DMS53 treated with DMSO at 0.1 percent for 48 hours (cell line): ENCODE data around the gene FRMD4B.

Experiments
- DNase-seq: peaks from one replicate; lab custom pipeline; 2025; ENCODE audit not compliant: unreplicated experiment; lab: John Stamatoyannopoulos, UW

FRMD4B gene

GRCh38 chr3:69210068-69210730 lies 175.7 kb downstream of the FRMD4B start:
- no peak for DNase-seq

- no peak for DNase-seq
These were observed 176.5 kb downstream of the FRMD4B start for GRCh38 chr3:69209413-69209812.

DNA sequence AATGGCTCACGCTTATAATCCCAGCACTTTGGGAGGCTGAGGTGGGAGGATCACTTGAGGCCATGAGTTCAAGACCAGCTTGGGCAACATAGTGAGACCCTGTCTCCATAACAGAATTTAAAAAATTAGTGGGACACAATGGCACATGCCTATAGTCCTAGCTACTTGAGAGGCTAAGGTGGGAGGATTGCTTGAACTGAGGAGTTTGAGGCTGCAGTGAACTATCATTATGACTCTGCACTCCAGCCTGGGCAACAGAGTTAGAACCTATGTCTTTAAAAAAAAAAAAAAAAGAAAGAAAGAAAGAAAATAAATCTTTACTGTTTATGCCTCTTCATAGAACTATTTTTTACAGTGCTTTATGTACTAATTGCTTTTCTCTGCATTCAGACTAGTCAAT lies 178.9 kb downstream of the FRMD4B start:
- no peak for DNase-seq

- no peak for DNase-seq
These were observed 180.5 kb downstream of the FRMD4B start for GRCh38 chr3:69205385-69205784.

GRCh38 chr3:69204315-69204957 lies 181.5 kb downstream of the FRMD4B start:
- DNase-seq: peak; percentile 17

- no peak for DNase-seq
These were observed 182.1 kb downstream of the FRMD4B start for GRCh38 chr3:69203631-69204314.

DNA sequence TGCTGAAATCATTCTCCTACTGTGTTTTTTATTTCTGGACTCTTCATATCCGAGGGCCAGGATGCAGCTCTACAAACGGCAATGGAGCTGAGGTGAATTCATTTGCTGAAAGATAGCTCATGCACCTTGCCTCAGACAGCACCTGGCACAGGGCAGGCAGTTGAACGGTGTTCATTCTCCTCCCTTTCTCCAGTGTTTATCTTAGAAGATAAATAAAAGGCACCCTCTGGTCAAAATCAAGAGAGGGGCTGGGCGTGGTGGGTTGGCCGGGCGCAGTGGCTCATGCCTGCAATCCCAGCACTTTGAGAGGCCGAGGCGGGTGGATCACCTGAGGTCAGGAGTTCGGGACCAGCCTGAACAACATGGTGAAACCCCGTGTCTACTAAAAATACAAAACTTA lies 184.2 kb downstream of the FRMD4B start:
- DNase-seq: no peak

DNA sequence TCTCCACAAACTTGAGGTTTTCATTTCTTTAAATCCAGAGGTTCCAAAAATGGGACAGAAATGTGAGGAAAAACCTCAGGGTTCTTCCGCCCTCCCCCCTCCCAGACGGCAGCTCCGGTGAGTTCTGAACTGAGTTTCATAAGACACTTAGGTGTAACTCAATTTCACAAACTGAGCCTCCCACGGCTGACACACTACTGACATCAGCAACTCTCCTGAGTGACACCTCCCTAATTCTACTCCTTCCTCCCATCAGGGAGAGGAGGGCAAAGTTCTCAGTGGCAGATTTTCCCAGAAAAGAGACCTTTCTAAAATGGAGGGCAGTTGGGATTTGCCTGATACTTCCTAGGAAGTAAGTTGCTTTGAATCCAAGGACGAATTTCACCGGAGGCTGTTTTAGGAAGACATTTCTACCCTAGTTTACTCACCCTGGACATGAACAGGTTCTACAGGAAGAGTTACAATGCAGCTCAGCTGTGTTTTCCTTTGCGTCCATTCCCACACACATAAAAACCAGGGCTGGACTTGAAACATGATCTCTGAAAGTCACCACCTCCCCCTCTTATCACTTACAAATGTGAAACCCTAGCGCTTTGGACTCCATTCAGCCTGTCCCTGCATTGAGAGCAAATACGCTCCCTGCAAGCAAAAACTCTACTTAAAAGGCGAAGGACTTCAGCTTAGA lies 185.4 kb downstream of the FRMD4B start:
- DNase-seq: peak; percentile 58

DNA sequence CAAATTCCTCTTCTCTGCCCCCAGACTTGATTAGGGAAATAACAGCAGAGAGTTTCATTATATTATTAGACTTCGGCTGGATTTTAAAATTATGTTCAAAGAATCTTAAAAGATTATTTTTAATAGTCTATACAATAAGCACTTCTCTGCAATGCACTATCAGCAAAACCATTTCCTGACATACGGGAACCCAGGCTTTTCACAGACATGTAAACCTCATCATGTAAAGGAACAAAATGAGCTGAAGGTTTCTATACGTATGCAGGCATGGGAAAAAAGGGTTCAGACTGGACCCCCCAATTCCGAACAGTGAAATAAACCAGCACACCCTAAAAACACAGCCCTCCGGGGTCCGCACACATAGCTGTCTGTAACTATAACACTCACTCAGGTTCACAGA lies 185.9 kb downstream of the FRMD4B start:
- no peak for DNase-seq

GRCh38 chr3:69197922-69198530 lies 187.9 kb downstream of the FRMD4B start:
- no peak for DNase-seq

DNA sequence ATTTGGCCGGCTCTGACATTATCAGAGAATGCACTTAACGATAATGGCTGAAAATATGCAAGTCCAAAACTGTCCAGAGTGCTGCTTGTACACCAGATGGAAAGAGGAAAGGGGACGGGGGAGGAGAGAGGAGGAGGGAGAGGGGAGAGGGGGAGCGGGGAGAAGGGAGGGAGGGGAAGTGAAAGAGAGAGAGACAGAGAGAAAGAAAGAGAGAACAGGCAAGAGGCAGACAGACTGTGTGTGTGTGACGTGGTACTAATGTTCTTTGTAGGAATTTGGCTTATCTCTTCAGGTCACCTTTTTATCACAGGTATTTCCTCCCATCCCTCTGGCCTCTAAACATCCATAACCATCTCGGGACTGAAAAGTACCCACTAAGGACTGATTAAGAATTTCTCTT lies 188.4 kb downstream of the FRMD4B start:
- no peak for DNase-seq

DNA sequence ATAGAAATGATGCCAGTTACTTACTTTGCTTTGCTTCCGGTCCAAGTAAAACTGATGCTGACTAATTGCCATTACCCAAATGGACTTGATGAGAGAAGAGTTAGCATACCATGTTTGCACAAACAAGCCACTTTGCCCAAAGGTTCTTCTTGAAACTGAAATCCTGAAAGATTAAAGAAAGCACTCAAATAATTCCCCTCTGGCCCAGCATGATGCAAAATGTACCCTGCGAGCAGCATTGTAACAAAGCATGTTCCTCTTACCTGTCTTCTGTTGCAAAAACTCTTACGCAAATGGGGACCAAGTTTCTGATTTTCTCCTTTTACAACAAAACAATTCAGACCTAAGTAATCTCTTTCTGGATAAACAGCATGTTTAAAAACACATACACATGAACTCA lies 189.0 kb downstream of the FRMD4B start:
- DNase-seq: no peak

DNA sequence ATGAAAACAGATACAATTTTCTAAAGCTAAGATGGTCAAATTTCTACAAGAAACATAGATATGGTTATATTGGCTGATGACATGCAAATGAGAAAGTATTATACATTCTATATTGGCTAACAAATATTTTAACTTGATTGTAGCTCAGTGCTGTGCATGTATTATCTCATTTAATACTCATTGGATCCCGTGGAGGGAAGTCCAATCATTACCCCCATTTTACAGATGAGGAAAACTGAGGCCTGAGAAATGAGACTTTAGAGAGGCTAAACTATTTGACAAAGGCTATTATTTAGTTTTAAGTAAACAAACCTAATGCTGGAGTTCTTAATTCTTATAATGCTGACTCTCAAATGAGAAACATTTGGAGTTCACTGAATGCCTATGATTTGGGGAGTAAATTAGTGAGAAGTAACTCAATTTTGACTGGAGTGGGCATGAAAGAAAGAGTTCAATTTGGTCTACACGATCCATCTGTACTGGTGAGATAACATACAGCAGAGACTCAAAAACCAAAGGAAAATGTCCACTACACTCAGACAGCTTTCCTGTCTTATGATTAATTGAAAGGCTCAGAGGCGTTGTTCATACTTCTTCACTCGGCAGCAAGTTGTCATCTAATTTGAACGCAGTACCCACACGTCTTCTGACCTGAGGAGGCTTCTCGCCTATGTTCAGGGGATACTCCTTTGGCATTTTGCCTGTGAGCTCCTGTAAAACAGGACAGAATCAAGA lies 191.3 kb downstream of the FRMD4B start:
- no peak for DNase-seq

GRCh38 chr3:69193749-69194148 lies 192.1 kb downstream of the FRMD4B start:
- DNase-seq: no peak

DNA sequence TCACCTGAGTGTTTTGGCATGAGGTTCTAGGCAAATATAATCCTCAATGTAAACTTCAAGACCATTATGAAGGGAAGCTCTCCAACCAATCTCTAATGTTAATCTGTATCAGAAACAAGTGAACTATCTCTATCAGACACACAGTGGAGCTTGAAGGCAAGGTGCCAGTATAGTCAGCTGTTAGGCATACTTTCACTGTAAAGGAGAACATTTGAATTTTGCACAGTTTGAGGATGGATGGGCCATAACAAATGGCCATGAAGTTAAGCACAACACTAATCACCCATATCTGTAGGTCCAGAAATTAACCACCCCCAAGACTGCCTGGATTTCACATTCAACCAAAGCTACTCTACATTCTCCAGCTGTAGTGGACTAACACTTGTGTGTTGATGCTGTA lies 194.4 kb downstream of the FRMD4B start:
- no peak for DNase-seq

DNA sequence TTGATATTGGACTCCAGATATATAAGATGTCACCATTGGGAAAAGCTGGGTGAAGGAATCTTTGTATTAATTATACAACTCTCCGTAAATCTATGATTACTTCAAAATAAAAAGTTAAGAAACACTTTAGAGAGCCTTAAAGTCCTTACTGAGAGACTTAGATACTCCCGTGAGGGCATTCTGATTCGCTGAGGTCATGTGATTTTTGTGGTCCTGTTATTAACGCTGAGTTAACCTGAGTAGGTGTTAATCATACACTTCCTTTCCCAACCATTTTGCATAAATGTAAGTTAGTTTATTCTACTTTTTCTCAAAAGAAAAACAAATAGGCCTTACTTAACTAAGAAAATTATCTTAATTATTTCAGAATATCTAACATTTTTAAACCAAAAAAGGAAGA lies 196.4 kb downstream of the FRMD4B start:
- DNase-seq: no peak

DNA sequence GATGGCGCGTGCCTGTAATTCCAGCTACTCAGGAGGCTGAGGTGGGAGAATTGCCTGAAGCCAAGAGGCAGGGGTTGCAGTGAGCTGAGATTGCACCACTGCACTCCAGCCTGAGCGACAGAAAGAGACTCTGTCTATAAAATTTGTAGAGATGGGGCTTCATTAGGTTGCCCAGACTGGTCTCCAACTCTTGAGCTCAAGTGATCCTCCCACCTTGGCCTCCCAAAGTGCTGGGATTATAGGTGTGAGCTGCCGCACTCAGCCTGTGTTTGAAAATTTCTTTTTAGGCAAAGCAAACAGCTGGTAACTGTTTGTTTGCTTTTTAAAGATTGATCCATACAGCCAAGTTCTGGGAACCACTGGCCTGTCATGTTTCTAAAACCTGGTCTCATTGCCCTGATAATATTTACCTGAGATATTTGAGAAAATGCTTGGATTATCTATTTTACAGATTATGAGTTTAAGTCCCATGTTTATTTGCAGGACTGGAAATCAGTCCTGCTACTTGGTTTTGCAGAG lies 199.3 kb downstream of the FRMD4B start:
- no peak for DNase-seq

DNA sequence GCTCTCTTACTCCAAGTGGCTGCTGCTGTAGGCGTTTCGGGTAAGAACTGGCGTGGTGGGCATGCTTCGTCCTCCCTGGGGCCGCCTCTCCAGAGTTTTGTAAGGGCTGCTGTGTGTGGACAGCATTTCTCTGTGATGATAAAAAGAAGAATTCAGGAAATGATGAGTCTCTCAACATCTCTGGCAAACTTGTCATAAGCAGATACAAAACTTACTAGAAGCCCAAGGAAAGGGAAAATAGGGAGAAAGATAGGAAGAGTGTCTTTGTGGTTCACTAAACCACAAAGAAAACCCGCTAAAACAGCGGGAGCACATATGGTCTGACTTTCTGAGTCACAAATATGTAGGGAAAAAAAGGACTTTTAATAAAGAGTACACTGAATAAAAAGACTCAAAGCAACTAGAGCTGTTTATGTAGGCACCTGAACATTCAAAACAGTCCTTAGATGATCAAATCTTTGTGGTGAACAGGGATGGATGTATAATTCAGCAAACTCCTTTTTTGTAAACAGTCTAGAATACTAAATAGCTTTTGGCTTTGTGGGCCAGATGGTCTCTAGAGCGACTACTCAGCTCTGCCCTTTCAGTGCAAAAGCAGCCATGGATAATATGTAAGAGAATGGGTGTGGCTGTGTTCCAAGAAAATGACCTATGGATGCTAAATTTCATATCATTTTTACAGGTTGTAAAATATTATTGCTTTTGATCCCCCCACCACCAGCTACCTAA lies 203.1 kb downstream of the FRMD4B start:
- no peak for DNase-seq

- DNase-seq: no peak
These were observed 204.2 kb downstream of the FRMD4B start for GRCh38 chr3:69181592-69182211.
